Liver (tissue), 3 donors: ENCODE results near the gene TIMM22.

Experiments used
- CTCF ChIP-seq: fragments of 150-350 bp; IDR thresholded peaks from 2 replicates; pipeline ENCODE4 v1.5.1; 2017; ENCODE audit warnings: improper control_type of control experiment, low read depth, low read length; ENCODE audit not compliant: missing input control
- EGR1 ChIP-seq, 2 donors: IDR thresholded peaks; 2 replicates each; pipeline ENCODE4 v1.6.1; 2016 to 2018; ENCODE audit warnings: antibody characterized with exemption in 2 of 2, low read depth in 2 of 2
- FOXA1 ChIP-seq: IDR thresholded peaks from 2 replicates; pipeline ENCODE4 v1.6.1; 2016; ENCODE audit warnings: antibody characterized with exemption
- GABPA ChIP-seq, 2 donors: IDR thresholded peaks in 1 of 2; conservative IDR thresholded peaks in 1 of 2; 2 replicates each; pipeline ENCODE4 v1.6.1; 2016; ENCODE audit warnings: antibody characterized with exemption in 2 of 2, mild to moderate bottlenecking in 1 of 2, moderate library complexity in 1 of 2
- HNF4A ChIP-seq, 2 donors: conservative IDR thresholded peaks; 2 replicates each; pipeline ENCODE4 v1.6.1; 2016; ENCODE audit warnings: antibody characterized with exemption in 2 of 2, mild to moderate bottlenecking in 2 of 2
- JUND ChIP-seq, 2 donors: IDR thresholded peaks; 2 replicates each; pipeline ENCODE4 v1.6.1; 2016; ENCODE audit warnings: antibody characterized with exemption in 2 of 2
- RAD21 ChIP-seq, 2 donors: IDR thresholded peaks; 2 replicates each; pipeline ENCODE4 v1.6.1; 2016; ENCODE audit warnings: antibody characterized with exemption in 2 of 2, mild to moderate bottlenecking in 2 of 2
- TAF1 ChIP-seq: conservative IDR thresholded peaks from 2 replicates; pipeline ENCODE4 v1.6.1; 2016; ENCODE audit warnings: antibody characterized with exemption, mild to moderate bottlenecking
- YY1 ChIP-seq: IDR thresholded peaks from 2 replicates; pipeline ENCODE4 v1.6.1; 2016; ENCODE audit warnings: antibody characterized with exemption, mild to moderate bottlenecking
- TF ChIP-seq, protein P1 (sequence below): IDR thresholded peaks from 2 replicates; pipeline ENCODE4 v1.6.1; 2016; ENCODE audit warnings: antibody characterized with exemption, mild to moderate bottlenecking
- TF ChIP-seq, protein P2 (sequence below): IDR thresholded peaks from 2 replicates; pipeline ENCODE4 v1.6.1; 2016; ENCODE audit warnings: antibody characterized with exemption
- TF ChIP-seq, protein P3 (sequence below): IDR thresholded peaks from 2 replicates; pipeline ENCODE4 v1.6.1; 2016; ENCODE audit warnings: antibody characterized with exemption
- TF ChIP-seq, protein P4 (sequence below): IDR thresholded peaks from 2 replicates; pipeline ENCODE4 v1.6.1; 2016; ENCODE audit warnings: antibody characterized with exemption
- donor health status: healthy.
- donor health status: healthy.

DNA sequence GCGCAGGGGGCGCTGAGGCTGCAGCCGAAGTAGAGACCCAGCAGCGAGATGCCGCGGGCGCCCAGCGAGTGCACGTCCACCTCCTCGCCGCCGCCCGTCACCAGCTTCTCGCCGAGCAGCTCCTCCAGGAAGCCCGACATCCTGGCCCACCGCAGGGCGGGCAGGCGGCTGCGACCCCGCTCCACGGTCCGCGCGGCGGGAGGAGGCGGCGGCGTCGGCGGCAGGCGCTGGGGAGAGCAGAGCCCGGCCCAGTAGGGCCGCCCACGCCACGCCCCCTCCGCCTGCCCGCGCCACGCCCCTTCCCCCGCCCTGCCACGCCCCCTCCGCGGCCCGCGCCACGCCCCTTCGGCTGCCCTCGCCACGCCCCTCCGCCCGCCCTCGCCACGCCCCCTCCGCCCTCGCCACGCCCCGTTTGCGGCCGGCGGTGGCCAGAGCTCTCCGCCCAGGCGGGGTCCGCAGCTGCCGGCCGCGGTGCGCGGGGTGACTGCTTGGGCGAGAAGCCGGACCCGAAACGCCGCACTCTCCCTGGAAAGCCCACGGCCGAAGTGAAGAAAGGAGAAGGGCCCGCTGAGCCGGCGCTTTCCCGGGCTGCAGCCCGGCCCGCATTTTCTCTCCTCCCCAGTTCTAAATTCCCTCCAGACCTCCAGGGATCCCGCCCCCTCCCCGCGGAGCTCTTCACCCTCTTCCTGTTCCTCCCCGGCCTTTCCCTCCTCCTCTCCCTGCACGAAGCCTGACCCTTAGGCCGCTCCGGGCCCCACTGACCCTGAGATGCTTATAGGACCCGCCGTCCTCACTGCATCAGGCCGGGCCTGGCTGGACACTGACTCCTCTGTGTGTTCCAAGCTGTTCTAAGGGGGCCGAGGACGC is 17.2 kb upstream of the TIMM22 start, which contains the start of gene NXN:
- TF ChIP-seq CTCF (no peak), JUND (IDR thresholded peaks at IDR 0.05) (no peak), RAD21 (IDR thresholded peaks at IDR 0.05) (peak in 1 of 2 donors; percentile 15), FOXA1 (no peak), YY1 (no peak), GABPA (IDR thresholded peaks at IDR 0.05 in 1 of 2, conservative IDR thresholded peaks at IDR 0.05 in 1 of 2) (no peak), HNF4A (conservative IDR thresholded peaks at IDR 0.05) (no peak), EGR1 (IDR thresholded peaks at IDR 0.05; ENCODE audit: low read depth in 2 of 2) (no peak), TAF1 (no peak)
- TF ChIP-seq, protein P1, sequence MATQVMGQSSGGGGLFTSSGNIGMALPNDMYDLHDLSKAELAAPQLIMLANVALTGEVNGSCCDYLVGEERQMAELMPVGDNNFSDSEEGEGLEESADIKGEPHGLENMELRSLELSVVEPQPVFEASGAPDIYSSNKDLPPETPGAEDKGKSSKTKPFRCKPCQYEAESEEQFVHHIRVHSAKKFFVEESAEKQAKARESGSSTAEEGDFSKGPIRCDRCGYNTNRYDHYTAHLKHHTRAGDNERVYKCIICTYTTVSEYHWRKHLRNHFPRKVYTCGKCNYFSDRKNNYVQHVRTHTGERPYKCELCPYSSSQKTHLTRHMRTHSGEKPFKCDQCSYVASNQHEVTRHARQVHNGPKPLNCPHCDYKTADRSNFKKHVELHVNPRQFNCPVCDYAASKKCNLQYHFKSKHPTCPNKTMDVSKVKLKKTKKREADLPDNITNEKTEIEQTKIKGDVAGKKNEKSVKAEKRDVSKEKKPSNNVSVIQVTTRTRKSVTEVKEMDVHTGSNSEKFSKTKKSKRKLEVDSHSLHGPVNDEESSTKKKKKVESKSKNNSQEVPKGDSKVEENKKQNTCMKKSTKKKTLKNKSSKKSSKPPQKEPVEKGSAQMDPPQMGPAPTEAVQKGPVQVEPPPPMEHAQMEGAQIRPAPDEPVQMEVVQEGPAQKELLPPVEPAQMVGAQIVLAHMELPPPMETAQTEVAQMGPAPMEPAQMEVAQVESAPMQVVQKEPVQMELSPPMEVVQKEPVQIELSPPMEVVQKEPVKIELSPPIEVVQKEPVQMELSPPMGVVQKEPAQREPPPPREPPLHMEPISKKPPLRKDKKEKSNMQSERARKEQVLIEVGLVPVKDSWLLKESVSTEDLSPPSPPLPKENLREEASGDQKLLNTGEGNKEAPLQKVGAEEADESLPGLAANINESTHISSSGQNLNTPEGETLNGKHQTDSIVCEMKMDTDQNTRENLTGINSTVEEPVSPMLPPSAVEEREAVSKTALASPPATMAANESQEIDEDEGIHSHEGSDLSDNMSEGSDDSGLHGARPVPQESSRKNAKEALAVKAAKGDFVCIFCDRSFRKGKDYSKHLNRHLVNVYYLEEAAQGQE, result no peak
- TF ChIP-seq, protein P2, sequence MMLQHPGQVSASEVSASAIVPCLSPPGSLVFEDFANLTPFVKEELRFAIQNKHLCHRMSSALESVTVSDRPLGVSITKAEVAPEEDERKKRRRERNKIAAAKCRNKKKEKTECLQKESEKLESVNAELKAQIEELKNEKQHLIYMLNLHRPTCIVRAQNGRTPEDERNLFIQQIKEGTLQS, result no peak
- TF ChIP-seq, protein P3, sequence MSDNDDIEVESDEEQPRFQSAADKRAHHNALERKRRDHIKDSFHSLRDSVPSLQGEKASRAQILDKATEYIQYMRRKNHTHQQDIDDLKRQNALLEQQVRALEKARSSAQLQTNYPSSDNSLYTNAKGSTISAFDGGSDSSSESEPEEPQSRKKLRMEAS, result no peak
- TF ChIP-seq, protein P4, sequence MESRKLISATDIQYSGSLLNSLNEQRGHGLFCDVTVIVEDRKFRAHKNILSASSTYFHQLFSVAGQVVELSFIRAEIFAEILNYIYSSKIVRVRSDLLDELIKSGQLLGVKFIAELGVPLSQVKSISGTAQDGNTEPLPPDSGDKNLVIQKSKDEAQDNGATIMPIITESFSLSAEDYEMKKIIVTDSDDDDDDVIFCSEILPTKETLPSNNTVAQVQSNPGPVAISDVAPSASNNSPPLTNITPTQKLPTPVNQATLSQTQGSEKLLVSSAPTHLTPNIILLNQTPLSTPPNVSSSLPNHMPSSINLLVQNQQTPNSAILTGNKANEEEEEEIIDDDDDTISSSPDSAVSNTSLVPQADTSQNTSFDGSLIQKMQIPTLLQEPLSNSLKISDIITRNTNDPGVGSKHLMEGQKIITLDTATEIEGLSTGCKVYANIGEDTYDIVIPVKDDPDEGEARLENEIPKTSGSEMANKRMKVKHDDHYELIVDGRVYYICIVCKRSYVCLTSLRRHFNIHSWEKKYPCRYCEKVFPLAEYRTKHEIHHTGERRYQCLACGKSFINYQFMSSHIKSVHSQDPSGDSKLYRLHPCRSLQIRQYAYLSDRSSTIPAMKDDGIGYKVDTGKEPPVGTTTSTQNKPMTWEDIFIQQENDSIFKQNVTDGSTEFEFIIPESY, result no peak
